ENCODE data around the gene ATXN7. TPM values are rescaled to one million over a fixed set of nuclear protein-coding genes. Genes with fewer than 3 reads are reported as not detected.

ATXN7 gene
- polyA plus RNA-seq, 1 experiment: 15.0 TPM

- ChIA-PET CTCF (interaction anchor here (1.7 to 3.5 kb wide), 3 partner anchors 8 to 424 kb away, joined by 3 to 13 read pairs (median 12); no protein-coding TSS in a partner anchor), POLR2A (interaction anchor here (0.6 kb wide), 1 partner anchor 205 kb away, joined by 4 read pairs; no protein-coding TSS in a partner anchor)
- no peak for DNase-seq (ENCODE audit: low read depth)
- no peak for TF ChIP-seq CTCF (IDR thresholded peaks at IDR 0.05; ENCODE audit: insufficient read depth, low read depth, low read length)
- no peak overlapping the region for H3K4me3 ChIP-seq (ENCODE audit: low read depth, low read length)
- no peaks in the 10 kb centered on the region for H3K27me3 ChIP-seq (ENCODE audit: control insufficient read depth, insufficient read depth, low read length)
- H3K36me3 ChIP-seq (ENCODE audit: control insufficient read depth, insufficient read depth, low read length): no peaks in the 10 kb centered on the region
These were observed 175.7 kb downstream of the ATXN7 start for GRCh38 chr3:64039332-64039731.

GRCh38 chr3:64039981-64040733 lies 176.5 kb downstream of the ATXN7 start:
- Histone ChIP-seq H3K36me3 (ENCODE audit: control insufficient read depth, insufficient read depth, low read length) (no peaks in the 10 kb centered on the region), H3K27me3 (ENCODE audit: control insufficient read depth, insufficient read depth, low read length) (no peaks in the 10 kb centered on the region), H3K4me3 (ENCODE audit: low read depth, low read length) (no peak overlapping the region)
- no peak for TF ChIP-seq CTCF (IDR thresholded peaks at IDR 0.05; ENCODE audit: insufficient read depth, low read depth, low read length)
- ChIA-PET CTCF (interaction anchor here (1.7 to 3.5 kb wide), 3 partner anchors 9 to 423 kb away, joined by 3 to 13 read pairs (median 12); no protein-coding TSS in a partner anchor), POLR2A (no interaction called here)
- DNase-seq (ENCODE audit: low read depth): no peak

GRCh38 chr3:64042952-64043351 lies 179.3 kb downstream of the ATXN7 start:
- TF ChIP-seq CTCF (IDR thresholded peaks at IDR 0.05; ENCODE audit: insufficient read depth, low read depth, low read length): no peak
- H3K27me3 ChIP-seq (ENCODE audit: control insufficient read depth, insufficient read depth, low read length): no peaks in the 10 kb centered on the region
- H3K36me3 ChIP-seq (ENCODE audit: control insufficient read depth, insufficient read depth, low read length): no peaks in the 10 kb centered on the region
- POLR2A ChIA-PET: no interaction called here
- DNase-seq (ENCODE audit: low read depth): no peak
- CTCF ChIA-PET: no interaction called here
- no peak overlapping the region for H3K4me3 ChIP-seq (ENCODE audit: low read depth, low read length)

- DNase-seq (ENCODE audit: low read depth): no peak
- H3K36me3 ChIP-seq (ENCODE audit: control insufficient read depth, insufficient read depth, low read length): no peaks in the 10 kb centered on the region
- ChIA-PET CTCF (no interaction called here), POLR2A (no interaction called here)
- TF ChIP-seq CTCF (IDR thresholded peaks at IDR 0.05; ENCODE audit: insufficient read depth, low read depth, low read length): no peak
- H3K27me3 ChIP-seq (ENCODE audit: control insufficient read depth, insufficient read depth, low read length): no peaks in the 10 kb centered on the region
- H3K4me3 ChIP-seq (ENCODE audit: low read depth, low read length): no peak overlapping the region
These were observed 182.9 kb downstream of the ATXN7 start for GRCh38 chr3:64046592-64046991.

- H3K4me3 ChIP-seq (ENCODE audit: low read depth, low read length): no peak overlapping the region
- no peak for TF ChIP-seq CTCF (IDR thresholded peaks at IDR 0.05; ENCODE audit: insufficient read depth, low read depth, low read length)
- DNase-seq (ENCODE audit: low read depth): no peak
- ChIA-PET POLR2A (no interaction called here), CTCF (no interaction called here)
- no peaks in the 10 kb centered on the region for H3K27me3 ChIP-seq (ENCODE audit: control insufficient read depth, insufficient read depth, low read length)
- no peaks in the 10 kb centered on the region for H3K36me3 ChIP-seq (ENCODE audit: control insufficient read depth, insufficient read depth, low read length)
These were observed 183.4 kb downstream of the ATXN7 start for GRCh38 chr3:64046996-64047594.

Data from BJ (cell line).